ENCODE data around the gene ADNP2.

ADNP2 gene

GRCh38 chr18:80115035-80115434, 6.0 kb downstream of the ADNP2 start:
- TF ChIP-seq POLR2A (IDR thresholded peaks at IDR 0.05; ENCODE audit: low read length) (no peak), GATA1 (IDR thresholded peaks at IDR 0.05; ENCODE audit: low read depth, low read length) (no peak)
- no peak for DNase-seq

GRCh38 chr18:80119111-80119510, 10.0 kb downstream of the ADNP2 start:
- TF ChIP-seq GATA1 (IDR thresholded peaks at IDR 0.05; ENCODE audit: low read depth, low read length): no peak
- no peak for TF ChIP-seq POLR2A (IDR thresholded peaks at IDR 0.05; ENCODE audit: low read length)
- no peak for DNase-seq

GRCh38 chr18:80120932-80121331, 11.9 kb downstream of the ADNP2 start:
- no peak for DNase-seq
- TF ChIP-seq POLR2A (IDR thresholded peaks at IDR 0.05; ENCODE audit: low read length) (no peak), GATA1 (IDR thresholded peaks at IDR 0.05; ENCODE audit: low read depth, low read length) (no peak)

GRCh38 chr18:80124131-80124530, 15.1 kb downstream of the ADNP2 start:
- no peak for TF ChIP-seq POLR2A (IDR thresholded peaks at IDR 0.05; ENCODE audit: low read length)
- TF ChIP-seq GATA1 (IDR thresholded peaks at IDR 0.05; ENCODE audit: low read depth, low read length): no peak
- no peak for DNase-seq

DNA sequence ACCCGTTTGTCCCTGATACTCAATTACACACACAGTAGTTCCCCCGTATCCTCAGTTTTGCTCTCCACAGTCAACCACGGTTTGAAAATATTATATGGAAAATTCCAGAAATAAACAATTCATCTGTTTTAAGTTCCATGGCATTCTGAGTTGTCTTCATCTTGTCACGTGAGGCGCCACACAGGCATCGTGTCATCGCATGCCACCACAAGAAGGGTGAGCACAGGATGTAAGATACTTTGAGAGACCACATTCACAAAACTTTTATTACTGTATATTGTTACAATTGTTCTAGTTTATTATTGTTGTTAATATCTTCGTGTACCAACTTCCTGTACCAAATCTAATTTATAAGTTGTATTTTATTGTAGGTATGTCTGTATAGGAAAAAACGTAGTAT, 17.7 kb downstream of the ADNP2 start:
- no peak for DNase-seq
- no peak for TF ChIP-seq POLR2A (IDR thresholded peaks at IDR 0.05; ENCODE audit: low read length)
- TF ChIP-seq GATA1 (IDR thresholded peaks at IDR 0.05; ENCODE audit: low read depth, low read length): no peak

GRCh38 chr18:80127635-80128034, 18.6 kb downstream of the ADNP2 start:
- no peak for DNase-seq
- TF ChIP-seq GATA1 (IDR thresholded peaks at IDR 0.05; ENCODE audit: low read depth, low read length) (no peak), POLR2A (IDR thresholded peaks at IDR 0.05; ENCODE audit: low read length) (no peak)

DNA sequence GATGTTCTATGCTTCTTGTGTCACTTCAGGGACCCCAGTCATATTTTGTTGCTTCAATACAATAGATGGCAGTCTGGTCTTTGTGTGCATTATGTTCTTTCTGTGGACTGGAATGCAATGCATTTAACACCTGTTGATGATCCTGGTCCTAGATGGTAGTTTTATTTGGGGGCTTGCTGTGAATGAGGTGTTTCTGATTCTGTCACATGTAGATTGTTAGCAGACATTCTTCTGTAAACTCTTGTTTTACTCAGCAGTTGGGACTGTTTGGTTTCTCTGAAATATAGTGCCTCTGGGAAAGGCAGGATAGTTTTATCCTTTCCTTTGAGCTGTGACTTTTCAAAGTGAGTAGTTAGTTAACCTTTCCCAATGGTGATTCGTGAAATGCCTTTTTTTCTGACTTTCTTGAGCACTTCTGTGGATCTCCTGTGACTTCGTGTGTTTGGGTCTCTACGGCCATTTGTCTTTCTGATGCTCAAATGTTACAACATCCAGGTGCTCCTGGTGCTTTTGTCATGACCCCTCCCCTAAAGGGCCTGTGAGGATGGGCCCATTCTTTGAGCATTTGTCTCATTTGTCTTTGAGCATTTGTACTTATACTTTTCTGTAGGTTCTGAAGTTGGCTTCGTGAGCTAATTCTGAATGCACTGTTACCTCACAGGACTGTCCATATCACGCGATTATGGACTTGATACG, 20.8 kb downstream of the ADNP2 start:
- TF ChIP-seq GATA1 (IDR thresholded peaks at IDR 0.05; ENCODE audit: low read depth, low read length) (no peak), POLR2A (IDR thresholded peaks at IDR 0.05; ENCODE audit: low read length) (no peak)
- DNase-seq: no peak

GRCh38 chr18:80130555-80130954, 21.5 kb downstream of the ADNP2 start:
- DNase-seq: no peak
- TF ChIP-seq POLR2A (IDR thresholded peaks at IDR 0.05; ENCODE audit: low read length): no peak
- no peak for TF ChIP-seq GATA1 (IDR thresholded peaks at IDR 0.05; ENCODE audit: low read depth, low read length)

DNA sequence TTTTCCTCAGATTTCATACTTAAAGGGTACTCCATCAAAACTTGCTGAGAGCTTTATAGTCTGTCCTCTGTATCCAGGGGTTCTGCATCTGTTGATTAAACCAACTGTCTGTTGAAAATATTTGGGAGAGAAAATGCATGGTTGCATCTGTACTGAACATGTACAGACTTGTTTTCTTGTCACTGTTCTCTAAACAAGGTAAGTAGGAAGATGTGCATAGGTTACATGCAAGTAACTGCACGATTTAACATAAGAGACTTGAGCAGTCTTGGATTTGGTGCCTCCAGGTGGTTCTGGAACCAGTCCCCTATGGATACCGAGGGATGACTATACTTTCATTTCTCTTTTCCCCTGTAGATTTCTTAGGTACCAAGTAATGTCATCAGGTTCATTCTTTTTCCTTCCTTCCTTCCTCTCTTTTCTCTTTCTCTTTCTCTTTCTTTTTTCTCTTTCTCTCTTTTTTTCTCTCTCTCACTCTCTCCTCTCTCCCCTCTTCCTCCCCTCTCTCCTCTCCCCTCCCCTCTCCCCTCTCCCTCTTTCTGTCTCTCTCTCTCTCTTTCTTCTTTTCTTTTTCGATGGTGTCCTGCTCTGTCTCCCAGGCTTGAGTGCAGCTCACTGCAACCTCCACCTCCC, 23.2 kb downstream of the ADNP2 start:
- TF ChIP-seq GATA1 (IDR thresholded peaks at IDR 0.05; ENCODE audit: low read depth, low read length): no peak
- no peak for TF ChIP-seq POLR2A (IDR thresholded peaks at IDR 0.05; ENCODE audit: low read length)
- DNase-seq: no peak

DNA sequence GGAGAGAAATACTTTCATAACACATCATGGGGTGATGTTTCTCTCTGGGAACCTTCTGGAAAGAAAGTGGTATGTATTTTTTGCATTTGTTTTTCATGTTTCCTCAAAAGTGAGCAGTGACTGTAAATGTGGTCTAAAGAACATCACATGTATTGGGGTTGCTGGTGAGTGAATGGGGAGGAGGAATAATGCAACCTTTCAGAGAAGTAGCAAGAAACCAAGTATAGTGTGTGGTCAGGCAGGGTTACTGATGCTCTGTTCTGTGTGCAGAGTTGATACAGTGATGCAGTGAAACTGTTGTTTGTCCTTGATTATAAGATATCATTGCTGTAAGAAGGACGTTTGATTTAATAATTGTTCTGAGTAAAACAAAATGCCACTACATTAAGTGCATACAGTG, 24.1 kb downstream of the ADNP2 start:
- DNase-seq: no peak
- no peak for TF ChIP-seq POLR2A (IDR thresholded peaks at IDR 0.05; ENCODE audit: low read length)
- TF ChIP-seq GATA1 (IDR thresholded peaks at IDR 0.05; ENCODE audit: low read depth, low read length): no peak

DNA sequence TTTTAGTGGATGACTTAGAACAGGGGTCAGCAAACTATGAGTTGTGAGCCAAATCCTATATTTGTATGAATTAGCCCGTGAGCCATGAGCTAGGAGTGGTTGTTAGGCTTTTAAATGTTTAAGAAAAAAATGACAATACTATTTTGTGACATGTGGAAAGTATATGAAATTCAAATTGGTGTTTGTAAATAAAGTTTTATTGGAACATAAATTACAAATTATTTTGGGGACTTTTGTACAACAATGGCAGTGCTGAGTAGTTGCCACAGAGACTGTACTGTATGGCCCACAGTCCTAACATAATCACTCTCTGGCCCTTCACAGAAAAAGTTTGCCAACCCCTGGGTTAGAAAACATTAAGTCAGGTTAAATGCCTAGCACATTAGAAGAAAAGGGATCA, 26.1 kb downstream of the ADNP2 start:
- TF ChIP-seq GATA1 (IDR thresholded peaks at IDR 0.05; ENCODE audit: low read depth, low read length) (no peak), POLR2A (IDR thresholded peaks at IDR 0.05; ENCODE audit: low read length) (no peak)
- no peak for DNase-seq

DNA sequence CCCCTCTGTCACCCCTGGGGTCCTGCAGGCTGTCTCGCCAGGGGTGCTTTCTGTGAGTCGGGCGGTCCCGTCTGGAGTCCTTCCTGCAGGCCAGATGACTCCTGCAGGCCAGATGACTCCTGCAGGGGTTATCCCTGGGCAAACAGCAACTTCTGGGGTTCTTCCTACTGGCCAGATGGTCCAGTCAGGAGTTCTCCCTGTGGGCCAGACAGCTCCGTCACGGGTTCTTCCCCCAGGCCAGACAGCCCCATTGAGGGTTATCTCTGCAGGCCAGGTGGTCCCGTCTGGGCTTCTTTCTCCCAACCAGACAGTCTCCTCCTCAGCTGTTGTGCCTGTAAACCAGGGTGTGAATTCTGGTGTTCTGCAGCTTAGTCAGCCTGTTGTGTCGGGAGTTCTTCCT, 27.6 kb downstream of the ADNP2 start:
- no peak for DNase-seq

DNA sequence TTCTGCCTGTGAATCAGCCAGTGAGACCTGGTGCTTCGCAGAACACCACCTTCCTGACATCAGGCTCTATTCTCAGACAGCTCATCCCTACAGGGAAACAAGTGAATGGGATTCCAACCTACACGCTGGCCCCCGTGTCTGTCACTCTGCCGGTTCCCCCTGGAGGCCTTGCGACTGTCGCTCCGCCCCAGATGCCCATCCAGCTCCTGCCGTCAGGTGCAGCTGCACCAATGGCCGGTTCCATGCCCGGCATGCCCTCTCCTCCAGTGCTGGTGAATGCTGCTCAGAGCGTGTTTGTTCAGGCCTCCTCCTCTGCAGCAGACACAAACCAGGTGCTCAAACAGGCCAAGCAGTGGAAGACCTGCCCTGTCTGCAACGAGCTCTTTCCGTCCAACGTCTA, 28.1 kb downstream of the ADNP2 start:
- no peak for DNase-seq
- TF ChIP-seq POLR2A (IDR thresholded peaks at IDR 0.05; ENCODE audit: low read length): no peak
- no peak for TF ChIP-seq GATA1 (IDR thresholded peaks at IDR 0.05; ENCODE audit: low read depth, low read length)

More for the DNA sequence above, 27.6 kb downstream of the ADNP2 start:
- TF ChIP-seq POLR2A (IDR thresholded peaks at IDR 0.05; ENCODE audit: low read length) (no peak), GATA1 (IDR thresholded peaks at IDR 0.05; ENCODE audit: low read depth, low read length) (no peak)

DNA sequence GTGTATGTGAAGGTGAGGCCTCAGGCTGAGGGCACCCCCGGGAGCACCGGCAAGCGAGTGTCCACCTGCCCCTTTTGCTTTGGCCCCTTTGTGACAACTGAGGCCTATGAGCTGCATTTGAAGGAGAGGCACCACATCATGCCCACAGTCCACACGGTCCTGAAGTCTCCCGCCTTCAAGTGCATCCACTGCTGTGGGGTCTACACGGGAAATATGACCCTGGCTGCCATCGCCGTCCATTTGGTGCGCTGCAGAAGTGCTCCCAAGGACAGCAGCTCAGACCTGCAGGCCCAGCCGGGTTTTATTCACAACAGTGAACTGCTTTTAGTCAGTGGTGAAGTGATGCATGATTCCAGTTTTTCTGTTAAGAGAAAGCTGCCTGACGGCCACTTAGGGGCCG, 28.9 kb downstream of the ADNP2 start:
- TF ChIP-seq POLR2A (IDR thresholded peaks at IDR 0.05; ENCODE audit: low read length) (no peak), GATA1 (IDR thresholded peaks at IDR 0.05; ENCODE audit: low read depth, low read length) (no peak)
- no peak for DNase-seq

- no peak for DNase-seq
Observed at GRCh38 chr18:80140455-80140985, 31.5 kb downstream of the ADNP2 start.

More at GRCh38 chr18:80140455-80140985, 31.5 kb downstream of the ADNP2 start:
- TF ChIP-seq GATA1 (IDR thresholded peaks at IDR 0.05; ENCODE audit: low read depth, low read length): no peak
- no peak for TF ChIP-seq POLR2A (IDR thresholded peaks at IDR 0.05; ENCODE audit: low read length)

Measured in erythroblast (primary cell).